K562 (cell line): ENCODE results near the gene CAST. TPM values are rescaled to one million over a fixed set of nuclear protein-coding genes. Genes with fewer than 3 reads are reported as not detected.

ENCODE experiments used
- EP300 ChIP-seq: IDR thresholded peaks from 2 replicates; pipeline ENCODE4 v1.6.1; 2012; ENCODE audit warnings: low read length, improper control_type of control experiment
- ZKSCAN3 ChIP-seq: fragments of 250-450 bp; sonication (Bioruptor Pico); IDR thresholded peaks from 2 replicates; pipeline ENCODE4 v1.4.0; 2020
- polyA plus RNA-seq, 8 experiments: library from polyadenylated mRNA; depleted of rRNA in 4 of 8; stranded (reverse) in 5 of 8; unstranded in 3 of 8; fragments of >200 nt; fragmentation: Nextera tagmentation in 2 of 8; fragmentation: Illumina TruSeq in 1 of 8; extraction: Ambion mirVana in 2 of 8; extraction: Trizol in 1 of 8; gene quantifications; 2 replicates each; pipeline versions ENCODE4 v1.2.1 to v1.2.3, GENCODE V29; 2011 to 2014; ENCODE audit warnings: inconsistent platforms in 1 of 8, missing spikeins in 1 of 8
- total RNA-seq, 7 experiments: library from RNA; depleted of rRNA in 6 of 7; stranded (reverse); fragments of >200 nt in 6 of 7; fragmentation: Illumina TruSeq in 2 of 7; extraction: Trizol in 2 of 7; gene quantifications; 2 replicates each; pipeline versions ENCODE4 v1.2.1 to v1.2.3, GENCODE V29; 2011 to 2021; ENCODE audit warnings: low replicate concordance in 1 of 7
- TF ChIP-seq, protein P1 (sequence below): fragments of 450-650 bp; IDR thresholded peaks from 2 replicates; pipeline ENCODE4 v1.6.1; 2016; ENCODE audit warnings: low read depth

Gene CAST
- total and polyA plus RNA-seq, 9 of the 15 experiments (the other 6 are each of a cell fraction or from before 2014, with no cell fraction given) = 55.5 to 136 (median 86.1) TPM

DNA sequence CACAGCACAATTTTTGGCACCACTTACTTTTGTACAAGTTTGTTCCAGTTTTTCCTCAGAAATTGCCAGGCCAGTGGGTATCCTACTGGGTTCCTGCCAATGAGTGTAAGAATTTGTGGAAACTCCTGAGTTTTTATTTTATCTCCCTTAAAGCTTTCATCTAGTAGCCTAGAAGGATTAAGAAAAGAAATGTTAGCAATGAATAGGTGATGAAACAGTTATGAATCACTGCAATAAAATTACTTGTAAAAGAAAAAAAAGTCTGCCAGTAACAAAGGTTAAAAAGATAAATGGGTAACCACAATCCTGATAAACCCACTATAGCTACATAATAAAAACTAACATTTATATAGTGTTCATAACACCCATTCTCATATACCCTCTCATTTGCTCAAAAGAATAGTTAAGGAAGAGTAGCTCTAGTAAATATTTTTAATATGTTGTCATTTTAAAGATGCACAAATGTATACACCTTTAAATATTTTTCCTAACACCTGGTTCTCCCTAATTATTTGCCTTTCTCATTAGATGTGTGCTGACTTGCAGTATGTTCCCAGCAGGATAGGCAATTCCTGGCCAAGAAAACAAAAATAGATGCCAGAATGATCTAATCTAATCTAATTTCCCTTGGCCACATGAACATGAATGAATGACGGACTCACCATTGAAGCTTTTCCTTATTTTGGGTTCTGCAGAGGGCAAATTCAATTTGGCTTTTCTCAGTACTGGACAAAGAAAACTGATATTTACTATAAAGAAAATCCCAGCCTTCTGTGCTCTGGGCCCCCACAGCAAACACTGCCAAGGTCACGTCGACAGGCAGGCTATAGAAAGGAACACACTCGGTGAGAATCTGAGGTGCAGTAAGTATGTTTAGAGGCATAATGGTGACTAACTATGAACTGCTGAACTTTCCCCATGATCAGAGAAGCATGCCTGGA lies 119.1 kb downstream of the CAST start (continued):
- TF ChIP-seq, protein P1, sequence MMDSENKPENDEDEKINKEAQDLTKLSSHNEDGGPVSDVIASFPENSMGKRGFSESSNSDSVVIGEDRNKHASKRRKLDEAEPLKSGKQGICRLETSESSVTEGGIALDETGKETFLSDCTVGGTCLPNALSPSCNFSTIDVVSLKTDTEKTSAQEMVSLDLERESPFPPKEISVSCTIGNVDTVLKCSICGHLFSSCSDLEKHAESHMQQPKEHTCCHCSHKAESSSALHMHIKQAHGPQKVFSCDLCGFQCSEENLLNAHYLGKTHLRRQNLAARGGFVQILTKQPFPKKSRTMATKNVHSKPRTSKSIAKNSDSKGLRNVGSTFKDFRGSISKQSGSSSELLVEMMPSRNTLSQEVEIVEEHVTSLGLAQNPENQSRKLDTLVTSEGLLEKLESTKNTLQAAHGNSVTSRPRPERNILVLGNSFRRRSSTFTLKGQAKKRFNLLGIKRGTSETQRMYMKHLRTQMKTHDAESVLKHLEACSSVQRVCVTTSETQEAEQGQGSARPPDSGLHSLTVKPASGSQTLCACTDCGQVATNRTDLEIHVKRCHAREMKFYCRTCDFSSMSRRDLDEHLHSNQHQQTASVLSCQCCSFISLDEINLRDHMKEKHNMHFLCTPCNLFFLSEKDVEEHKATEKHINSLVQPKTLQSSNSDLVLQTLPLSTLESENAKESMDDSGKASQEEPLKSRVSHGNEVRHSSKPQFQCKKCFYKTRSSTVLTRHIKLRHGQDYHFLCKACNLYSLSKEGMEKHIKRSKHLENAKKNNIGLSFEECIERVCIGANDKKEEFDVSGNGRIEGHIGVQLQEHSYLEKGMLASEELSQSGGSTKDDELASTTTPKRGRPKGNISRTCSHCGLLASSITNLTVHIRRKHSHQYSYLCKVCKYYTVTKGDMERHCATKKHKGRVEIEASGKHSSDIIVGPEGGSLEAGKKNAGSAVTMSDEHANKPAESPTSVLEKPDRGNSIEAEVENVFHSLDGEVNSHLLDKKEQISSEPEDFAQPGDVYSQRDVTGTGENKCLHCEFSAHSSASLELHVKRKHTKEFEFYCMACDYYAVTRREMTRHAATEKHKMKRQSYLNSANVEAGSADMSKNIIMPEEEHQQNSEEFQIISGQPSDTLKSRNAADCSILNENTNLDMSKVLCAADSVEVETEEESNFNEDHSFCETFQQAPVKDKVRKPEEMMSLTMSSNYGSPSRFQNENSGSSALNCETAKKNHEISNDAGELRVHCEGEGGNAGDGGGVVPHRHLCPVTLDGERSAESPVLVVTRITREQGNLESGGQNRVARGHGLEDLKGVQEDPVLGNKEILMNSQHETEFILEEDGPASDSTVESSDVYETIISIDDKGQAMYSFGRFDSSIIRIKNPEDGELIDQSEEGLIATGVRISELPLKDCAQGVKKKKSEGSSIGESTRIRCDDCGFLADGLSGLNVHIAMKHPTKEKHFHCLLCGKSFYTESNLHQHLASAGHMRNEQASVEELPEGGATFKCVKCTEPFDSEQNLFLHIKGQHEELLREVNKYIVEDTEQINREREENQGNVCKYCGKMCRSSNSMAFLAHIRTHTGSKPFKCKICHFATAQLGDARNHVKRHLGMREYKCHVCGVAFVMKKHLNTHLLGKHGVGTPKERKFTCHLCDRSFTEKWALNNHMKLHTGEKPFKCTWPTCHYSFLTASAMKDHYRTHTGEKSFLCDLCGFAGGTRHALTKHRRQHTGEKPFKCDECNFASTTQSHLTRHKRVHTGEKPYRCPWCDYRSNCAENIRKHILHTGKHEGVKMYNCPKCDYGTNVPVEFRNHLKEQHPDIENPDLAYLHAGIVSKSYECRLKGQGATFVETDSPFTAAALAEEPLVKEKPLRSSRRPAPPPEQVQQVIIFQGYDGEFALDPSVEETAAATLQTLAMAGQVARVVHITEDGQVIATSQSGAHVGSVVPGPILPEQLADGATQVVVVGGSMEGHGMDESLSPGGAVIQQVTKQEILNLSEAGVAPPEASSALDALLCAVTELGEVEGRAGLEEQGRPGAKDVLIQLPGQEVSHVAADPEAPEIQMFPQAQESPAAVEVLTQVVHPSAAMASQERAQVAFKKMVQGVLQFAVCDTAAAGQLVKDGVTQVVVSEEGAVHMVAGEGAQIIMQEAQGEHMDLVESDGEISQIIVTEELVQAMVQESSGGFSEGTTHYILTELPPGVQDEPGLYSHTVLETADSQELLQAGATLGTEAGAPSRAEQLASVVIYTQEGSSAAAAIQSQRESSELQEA = no peak
- TF ChIP-seq ZKSCAN3 (CRISPR knock-in tag) = no peak
- no peak for TF ChIP-seq EP300
